ENCODE measurements around the gene UMAD1. TPM values are rescaled to one million over a fixed set of nuclear protein-coding genes. Genes with fewer than 3 reads are reported as not detected.

UMAD1 gene
- total and polyA plus RNA-seq, 11 donors = 3.5 to 19.7 (median 15.3) TPM

- no peaks in the 10 kb centered on the region for H3K27me3 ChIP-seq
- peaks cover 0 to 6% (median 0%) of the 10 kb centered on the region in 12 donors for H3K9me3 ChIP-seq
- no peaks in the 10 kb centered on the region for H3K36me3 ChIP-seq
- peaks cover 0 to 5% (median 0%) of the 10 kb centered on the region in 12 donors for H3K4me1 ChIP-seq
- TF ChIP-seq CTCF (IDR thresholded peaks at IDR 0.05) = no peak
- TF ChIP-seq POLR2A (IDR thresholded peaks at IDR 0.05) = no peak
- no peak overlapping the region for H3K27ac ChIP-seq
- ATAC-seq = no peak
- 91 to 94% (median 92%) methylated on average over 1 of the region's 1 CpG for WGBS, 4 donors
- H3K4me3 ChIP-seq = no peak overlapping the region
- DNase-seq = no peak
- intact Hi-C loops (cut with DNase I) = loop anchor here in 3 of 10 donors (10.0 kb wide), 1 partner anchor 550 kb away; no protein-coding TSS in a partner anchor
Measured at GRCh38 chr7:7665031-7665430, 24.5 kb downstream of the UMAD1 start.

- Histone ChIP-seq H3K4me3 (no peak overlapping the region), H3K4me1 (peaks cover 0 to 20% (median 3%) of the 10 kb centered on the region in 12 donors), H3K9me3 (no peaks in the 10 kb centered on the region), H3K27ac (no peak overlapping the region), H3K36me3 (no peaks in the 10 kb centered on the region), H3K27me3 (no peaks in the 10 kb centered on the region)
- intact Hi-C loops (cut with DNase I) = loop anchor here in 3 of 10 donors (10.0 kb wide), 1 partner anchor 548 kb away; no protein-coding TSS in a partner anchor
- ATAC-seq = no peak
- DNase-seq = no peak
- TF ChIP-seq CTCF (IDR thresholded peaks at IDR 0.05) (no peak), POLR2A (IDR thresholded peaks at IDR 0.05) (no peak)
- 71 to 87% (median 77%) methylated on average over 2 of the region's 2 CpGs for WGBS, 4 donors
Measured at GRCh38 chr7:7667187-7667586, 26.6 kb downstream of the UMAD1 start.

- intact Hi-C loops (cut with DNase I) = loop anchor here in 3 of 10 donors (10.0 kb wide), 1 partner anchor 546 kb away; no protein-coding TSS in a partner anchor
- 97 to 100% (median 99%) methylated on average over 1 of the region's 1 CpG for WGBS, 4 donors
- Histone ChIP-seq H3K4me1 (peaks cover 0 to 25% (median 7%) of the 10 kb centered on the region in 12 donors), H3K27ac (no peak overlapping the region), H3K36me3 (no peaks in the 10 kb centered on the region), H3K9me3 (no peaks in the 10 kb centered on the region), H3K27me3 (no peaks in the 10 kb centered on the region), H3K4me3 (no peak overlapping the region)
- DNase-seq (no peak), ATAC-seq (peak in 3 of 4 donors; percentile 13 to 44 (median 24))
- TF ChIP-seq POLR2A (IDR thresholded peaks at IDR 0.05) (no peak), CTCF (IDR thresholded peaks at IDR 0.05) (no peak)
Measured at GRCh38 chr7:7668706-7669105, 28.2 kb downstream of the UMAD1 start.

GRCh38 chr7:7670490-7670889, 29.9 kb downstream of the UMAD1 start:
- TF ChIP-seq POLR2A (IDR thresholded peaks at IDR 0.05) (no peak), CTCF (IDR thresholded peaks at IDR 0.05) (no peak)
- intact Hi-C loops (cut with DNase I) = no loop called here
- DNase-seq (no peak), ATAC-seq (no peak)
- Histone ChIP-seq H3K9me3 (no peaks in the 10 kb centered on the region), H3K36me3 (peaks cover 0 to 13% (median 0%) of the 10 kb centered on the region in 9 donors), H3K4me1 (peaks cover 0 to 25% (median 7%) of the 10 kb centered on the region in 12 donors), H3K27ac (no peak overlapping the region), H3K27me3 (no peaks in the 10 kb centered on the region), H3K4me3 (no peak overlapping the region)
- 80 to 94% (median 93%) methylated on average over 3 of the region's 3 CpGs for WGBS, 4 donors

Data from heart left ventricle (tissue), 16 donors.